Activated CD8-positive, alpha-beta T cell treated with anti-CD3 and anti-CD28 coated beads for 36 hours (primary cell): ENCODE data around the gene TEP1. TPM values are rescaled to one million over a fixed set of nuclear protein-coding genes. Genes with fewer than 3 reads are reported as not detected.

Experiments
- ATAC-seq: fragments of 200-7000 bp; cut with Tn5 transposase; one replicate; pipeline ENCODE4 v1.10.0; 2021; ENCODE audit warnings: mild to moderate bottlenecking, moderate library complexity
- CTCF ChIA-PET: fragments of 350-600 bp; sonication (Branson Sonifier 250); formaldehyde crosslinking; loops from one replicate; lab custom pipeline; 2021; ENCODE audit warnings: antibody characterized with exemption; lab: Charles Lee
- POLR2A ChIA-PET: fragments of 350-600 bp; sonication (Branson Sonifier 250); formaldehyde crosslinking; loops from one replicate; lab custom pipeline; 2021; ENCODE audit warnings: antibody characterized with exemption; lab: Charles Lee
- DNase-seq: peaks from one replicate; pipeline ENCODE4 v3.0.0-alpha.2; 2020
- H3K27ac Mint-ChIP-seq: one replicate; pipeline ENCODE4 v1.8.0; 2021; ENCODE audit warnings: mild to moderate bottlenecking, mixed read lengths
- H3K27me3 Mint-ChIP-seq: one replicate; pipeline ENCODE4 v1.8.0; 2021; ENCODE audit warnings: mixed read lengths
- H3K36me3 Mint-ChIP-seq: one replicate; pipeline ENCODE4 v1.8.0; 2021; ENCODE audit warnings: low read depth, mixed read lengths
- H3K4me1 Mint-ChIP-seq: one replicate; pipeline ENCODE4 v1.8.0; 2021; ENCODE audit warnings: low read depth, mixed read lengths
- H3K4me3 Mint-ChIP-seq: one replicate; pipeline ENCODE4 v1.8.0; 2021; ENCODE audit warnings: mild to moderate bottlenecking, moderate library complexity, mixed read lengths
- H3K9me3 Mint-ChIP-seq: one replicate; pipeline ENCODE4 v1.8.0; 2021; ENCODE audit warnings: mixed read lengths
- CTCF ChIP-seq: fragments of 200-600 bp; IDR thresholded peaks from one replicate; pipeline ENCODE4 v1.8.0; 2022; ENCODE audit warnings: antibody characterized with exemption, mild to moderate bottlenecking
- intact Hi-C: fragments of 100-400 bp; cut with micrococcal nuclease; formaldehyde crosslinking; loops from one replicate; pipeline ENCODE4 v1.10.0; 2022
- total RNA-seq, 2 experiments: library from RNA; stranded (reverse); gene quantifications; one replicate each; pipeline ENCODE4 v1.2.3, GENCODE V29; 2021

The TEP1 gene
- total RNA-seq, 2 experiments from 2014 or later: 22.8 to 25.3 TPM

GRCh38 chr14:20429801-20430669 lies 16.7 kb upstream of the TEP1 start:
- no peaks in the 10 kb centered on the region for H3K27me3 Mint-ChIP-seq
- peaks cover 40% of the 10 kb centered on the region for H3K4me1 Mint-ChIP-seq
- TF ChIP-seq CTCF: no peak
- intact Hi-C loops: no loop called here
- H3K9me3 Mint-ChIP-seq: no peaks in the 10 kb centered on the region
- POLR2A ChIA-PET: interaction anchor here (0.6 to 3.0 kb wide), 10 partner anchors 11 to 791 kb away, joined by 3 to 23 read pairs (median 4); partner anchors contain the start of genes APEX1, OSGEP, PARP2 and PNP
- peak overlapping the region; percentile 63 for H3K4me3 Mint-ChIP-seq
- DNase-seq: peak; percentile 43
- peak overlapping the region; percentile 82 for H3K27ac Mint-ChIP-seq
- ATAC-seq: peak; percentile 65
- CTCF ChIA-PET: interaction anchor here (1.4 to 3.5 kb wide), 4 partner anchors 13 to 181 kb away, joined by 3 to 19 read pairs (median 4); partner anchors contain the start of genes APEX1 and OSGEP
- H3K36me3 Mint-ChIP-seq: no peaks in the 10 kb centered on the region

GRCh38 chr14:20428802-20429201 lies 15.5 kb upstream of the TEP1 start:
- Mint-ChIP-seq H3K27me3 (no peaks in the 10 kb centered on the region), H3K27ac (peak overlapping the region; percentile 91), H3K4me3 (peak overlapping the region; percentile 63), H3K9me3 (no peaks in the 10 kb centered on the region), H3K4me1 (peaks cover 40% of the 10 kb centered on the region), H3K36me3 (no peaks in the 10 kb centered on the region)
- intact Hi-C loops: no loop called here
- DNase-seq: no peak
- POLR2A ChIA-PET: interaction anchor here (1.0 to 3.0 kb wide), 6 partner anchors 15 to 181 kb away, joined by 3 to 23 read pairs (median 12); partner anchors contain the start of genes APEX1, OSGEP, PARP2 and PNP
- TF ChIP-seq CTCF: no peak
- peak; percentile 7 for ATAC-seq
- CTCF ChIA-PET: interaction anchor here (1.0 to 3.5 kb wide), 4 partner anchors 11 to 182 kb away, joined by 4 to 19 read pairs (median 4); no protein-coding TSS in a partner anchor

GRCh38 chr14:20428010-20428365 lies 14.7 kb upstream of the TEP1 start:
- TF ChIP-seq CTCF: no peak
- H3K36me3 Mint-ChIP-seq: no peaks in the 10 kb centered on the region
- H3K4me3 Mint-ChIP-seq: peak overlapping the region; percentile 63
- ATAC-seq (peak; percentile 36), DNase-seq (no peak)
- POLR2A ChIA-PET: interaction anchor here (1.0 to 3.0 kb wide), 7 partner anchors 14 to 182 kb away, joined by 3 to 23 read pairs (median 7); partner anchors contain the start of genes APEX1, OSGEP, PARP2 and TEP1
- H3K27ac Mint-ChIP-seq: peak overlapping the region; percentile 91
- CTCF ChIA-PET: interaction anchor here (0.6 to 1.0 kb wide), 2 partner anchors 12 to 101 kb away, joined by 3 to 4 read pairs; no protein-coding TSS in a partner anchor
- peaks cover 42% of the 10 kb centered on the region for H3K4me1 Mint-ChIP-seq
- H3K9me3 Mint-ChIP-seq: no peaks in the 10 kb centered on the region
- no peaks in the 10 kb centered on the region for H3K27me3 Mint-ChIP-seq
- intact Hi-C loops: no loop called here

GRCh38 chr14:20427231-20428009 lies 14.1 kb upstream of the TEP1 start:
- Mint-ChIP-seq H3K36me3 (no peaks in the 10 kb centered on the region), H3K27me3 (no peaks in the 10 kb centered on the region), H3K27ac (peak overlapping the region; percentile 91), H3K4me1 (peaks cover 42% of the 10 kb centered on the region), H3K4me3 (peak overlapping the region; percentile 63), H3K9me3 (no peaks in the 10 kb centered on the region)
- peak; percentile 26 for DNase-seq
- no peak for TF ChIP-seq CTCF
- ATAC-seq: peak; percentile 72
- ChIA-PET POLR2A (interaction anchor here (1.1 to 3.0 kb wide), 6 partner anchors 13 to 84 kb away, joined by 3 to 23 read pairs (median 10); partner anchors contain the start of genes APEX1, OSGEP, PARP2 and TEP1), CTCF (interaction anchor here (0.6 kb wide), 1 partner anchor 12 kb away, joined by 3 read pairs; no protein-coding TSS in a partner anchor)
- intact Hi-C loops: no loop called here
